ENCODE measurements around the gene NTF3.

DNA sequence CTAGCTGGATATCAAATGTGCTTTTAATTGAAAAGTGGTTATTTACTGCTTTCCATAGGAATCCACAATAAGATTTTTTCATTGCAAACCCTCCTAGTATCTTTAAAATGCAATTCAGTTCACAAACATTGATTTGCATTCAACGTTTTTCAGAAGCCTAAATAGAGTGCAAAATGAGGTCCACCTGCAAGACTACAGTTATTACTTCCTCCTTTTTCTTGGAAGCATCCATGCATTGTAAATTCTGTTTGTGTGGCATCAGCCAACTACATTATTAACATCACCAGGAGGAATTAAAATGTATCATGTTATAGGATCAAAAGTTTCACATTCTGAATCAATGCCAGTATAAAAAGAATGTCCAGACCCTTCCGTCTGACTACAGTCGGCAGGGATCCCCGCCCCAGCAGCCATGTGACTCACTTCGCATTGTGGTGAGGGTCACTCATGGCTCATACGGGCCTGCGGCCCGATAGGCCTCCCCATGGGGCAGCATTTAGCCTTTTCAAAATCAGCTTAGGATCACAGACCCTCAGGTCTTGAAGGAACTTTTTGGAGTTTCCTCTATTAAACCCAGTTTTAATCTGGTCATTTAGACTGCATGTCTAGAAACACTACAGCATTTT is 46.3 kb downstream of the NTF3 start:
- TF ChIP-seq ZNF274 (IDR thresholded peaks at IDR 0.05; ENCODE audit: borderline replicate concordance, extremely low read depth, low read length) (no peak), POLR2A (IDR thresholded peaks at IDR 0.05; ENCODE audit: control extremely low read depth in 1 of 2, low read depth in 2 of 2, low read length in 2 of 2) (no peak)
- TF ChIP-seq, protein P1, sequence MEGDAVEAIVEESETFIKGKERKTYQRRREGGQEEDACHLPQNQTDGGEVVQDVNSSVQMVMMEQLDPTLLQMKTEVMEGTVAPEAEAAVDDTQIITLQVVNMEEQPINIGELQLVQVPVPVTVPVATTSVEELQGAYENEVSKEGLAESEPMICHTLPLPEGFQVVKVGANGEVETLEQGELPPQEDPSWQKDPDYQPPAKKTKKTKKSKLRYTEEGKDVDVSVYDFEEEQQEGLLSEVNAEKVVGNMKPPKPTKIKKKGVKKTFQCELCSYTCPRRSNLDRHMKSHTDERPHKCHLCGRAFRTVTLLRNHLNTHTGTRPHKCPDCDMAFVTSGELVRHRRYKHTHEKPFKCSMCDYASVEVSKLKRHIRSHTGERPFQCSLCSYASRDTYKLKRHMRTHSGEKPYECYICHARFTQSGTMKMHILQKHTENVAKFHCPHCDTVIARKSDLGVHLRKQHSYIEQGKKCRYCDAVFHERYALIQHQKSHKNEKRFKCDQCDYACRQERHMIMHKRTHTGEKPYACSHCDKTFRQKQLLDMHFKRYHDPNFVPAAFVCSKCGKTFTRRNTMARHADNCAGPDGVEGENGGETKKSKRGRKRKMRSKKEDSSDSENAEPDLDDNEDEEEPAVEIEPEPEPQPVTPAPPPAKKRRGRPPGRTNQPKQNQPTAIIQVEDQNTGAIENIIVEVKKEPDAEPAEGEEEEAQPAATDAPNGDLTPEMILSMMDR (IDR thresholded peaks at IDR 0.05; ENCODE audit: control extremely low read depth in 1 of 3, insufficient read depth in 1 of 3, low read depth in 1 of 3, low read length in 3 of 3) = no peak
- TF ChIP-seq, protein P2, sequence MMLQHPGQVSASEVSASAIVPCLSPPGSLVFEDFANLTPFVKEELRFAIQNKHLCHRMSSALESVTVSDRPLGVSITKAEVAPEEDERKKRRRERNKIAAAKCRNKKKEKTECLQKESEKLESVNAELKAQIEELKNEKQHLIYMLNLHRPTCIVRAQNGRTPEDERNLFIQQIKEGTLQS (IDR thresholded peaks at IDR 0.05; ENCODE audit: insufficient read depth, low read depth, low read length) = no peak
